ENCODE measurements around the gene FAM3B. TPM values are rescaled to one million over a fixed set of nuclear protein-coding genes. Genes with fewer than 3 reads are reported as not detected.

The FAM3B gene
- total RNA-seq, 1 experiment from 2014 or later: 0.71 TPM

- Mint-ChIP-seq H3K4me1 (ENCODE audit: low read depth, unreplicated experiment) (no peaks in the 10 kb centered on the region), H3K27me3 (ENCODE audit: unreplicated experiment) (peaks cover 50% of the 10 kb centered on the region)
Observed at GRCh38 chr21:41337515-41337914, 20.9 kb downstream of the FAM3B start.

DNA sequence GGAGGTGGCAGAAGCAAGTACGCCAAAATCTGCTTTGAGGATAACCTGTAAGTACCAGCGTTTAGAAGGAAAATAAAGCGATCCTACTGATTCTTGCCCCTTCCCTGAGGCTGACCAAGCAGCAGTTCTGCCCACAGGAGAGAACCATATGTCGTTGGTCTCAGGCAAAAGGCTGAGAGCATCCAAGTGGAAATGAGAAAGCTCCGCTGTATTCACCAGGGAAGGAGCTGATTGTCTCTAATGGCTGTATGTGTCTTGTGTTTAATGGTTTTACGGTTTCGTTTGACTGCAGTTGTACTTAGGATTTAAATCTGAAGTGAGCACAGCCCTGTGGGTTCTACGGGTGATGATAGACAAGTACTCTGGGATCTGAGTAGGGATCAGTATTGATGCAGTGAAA, 21.9 kb downstream of the FAM3B start:
- intact Hi-C loops (cut with micrococcal nuclease; ENCODE audit: unreplicated experiment): no loop called here

More at GRCh38 chr21:41337515-41337914, 20.9 kb downstream of the FAM3B start:
- BruUV-seq (replicated peaks): no TSS peak
- no peak for TF ChIP-seq CTCF (IDR thresholded peaks at IDR 0.05; ENCODE audit: unreplicated experiment)
- H3K4me3 Mint-ChIP-seq (ENCODE audit: low read depth, unreplicated experiment): no peak overlapping the region
- intact Hi-C loops (cut with micrococcal nuclease; ENCODE audit: unreplicated experiment): no loop called here
- H3K9me3 Mint-ChIP-seq (ENCODE audit: low read depth, unreplicated experiment): peaks cover 3% of the 10 kb centered on the region
- H3K27ac Mint-ChIP-seq (ENCODE audit: unreplicated experiment): no peak overlapping the region
- H3K36me3 Mint-ChIP-seq (ENCODE audit: insufficient read depth, unreplicated experiment): no peaks in the 10 kb centered on the region
- DNase-seq: no peak
- CTCF ChIA-PET: no interaction called here

DNA sequence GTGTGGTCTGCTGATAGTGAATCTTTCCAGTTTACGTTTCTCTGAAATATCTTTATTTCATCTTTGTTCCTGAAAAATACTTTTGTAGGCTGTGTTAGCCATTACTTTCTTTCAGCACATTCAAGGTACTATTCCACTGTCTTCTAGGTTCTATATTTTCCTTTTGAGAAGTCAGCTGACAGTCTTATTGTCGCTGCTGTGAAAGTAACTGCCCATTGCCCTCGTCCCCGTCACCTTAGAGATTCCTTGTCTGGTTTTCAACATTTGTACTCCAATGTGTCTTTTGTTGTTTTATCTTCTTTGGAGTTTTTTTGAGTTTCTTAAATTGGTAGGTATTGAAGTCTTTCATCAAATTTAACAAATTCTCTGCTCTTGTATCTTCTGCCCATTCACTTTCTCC, 25.4 kb downstream of the FAM3B start:
- no peak for DNase-seq
- Mint-ChIP-seq H3K4me1 (ENCODE audit: low read depth, unreplicated experiment) (no peaks in the 10 kb centered on the region), H3K27me3 (ENCODE audit: unreplicated experiment) (peaks cover 38% of the 10 kb centered on the region), H3K36me3 (ENCODE audit: insufficient read depth, unreplicated experiment) (no peaks in the 10 kb centered on the region), H3K27ac (ENCODE audit: unreplicated experiment) (no peak overlapping the region), H3K4me3 (ENCODE audit: low read depth, unreplicated experiment) (no peak overlapping the region), H3K9me3 (ENCODE audit: low read depth, unreplicated experiment) (no peaks in the 10 kb centered on the region)
- CTCF ChIA-PET: no interaction called here
- intact Hi-C loops (cut with micrococcal nuclease; ENCODE audit: unreplicated experiment): no loop called here
- no peak for TF ChIP-seq CTCF (IDR thresholded peaks at IDR 0.05; ENCODE audit: unreplicated experiment)
- no TSS peak for BruUV-seq (replicated peaks)

More for the DNA sequence above, 21.9 kb downstream of the FAM3B start:
- no TSS peak for BruUV-seq (replicated peaks)
- Mint-ChIP-seq H3K4me3 (ENCODE audit: low read depth, unreplicated experiment) (no peak overlapping the region), H3K9me3 (ENCODE audit: low read depth, unreplicated experiment) (peaks cover 3% of the 10 kb centered on the region), H3K27me3 (ENCODE audit: unreplicated experiment) (peaks cover 46% of the 10 kb centered on the region), H3K27ac (ENCODE audit: unreplicated experiment) (no peak overlapping the region), H3K4me1 (ENCODE audit: low read depth, unreplicated experiment) (no peaks in the 10 kb centered on the region), H3K36me3 (ENCODE audit: insufficient read depth, unreplicated experiment) (no peaks in the 10 kb centered on the region)
- TF ChIP-seq CTCF (IDR thresholded peaks at IDR 0.05; ENCODE audit: unreplicated experiment): no peak
- DNase-seq: no peak
- CTCF ChIA-PET: no interaction called here

DNA sequence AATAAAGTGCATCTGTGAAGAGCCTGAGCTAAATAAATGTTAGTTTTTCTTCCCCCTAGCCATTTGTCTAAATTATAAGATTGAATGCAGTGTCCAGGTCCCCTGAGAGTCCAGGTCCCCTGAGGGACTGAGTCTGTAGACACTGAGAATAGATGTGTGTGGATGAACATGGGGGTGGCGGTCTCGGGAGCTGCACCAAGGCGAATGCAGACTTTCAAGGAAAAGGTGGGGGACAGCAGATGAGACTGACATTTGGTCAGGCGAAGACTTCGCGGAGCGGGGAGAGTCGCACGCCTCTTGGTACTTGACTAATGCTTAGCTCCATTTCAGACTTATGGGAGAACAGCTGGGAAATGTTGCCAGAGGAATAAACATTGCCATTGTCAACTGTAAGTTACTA, 27.5 kb downstream of the FAM3B start:
- intact Hi-C loops (cut with micrococcal nuclease; ENCODE audit: unreplicated experiment): no loop called here
- Mint-ChIP-seq H3K27me3 (ENCODE audit: unreplicated experiment) (peaks cover 17% of the 10 kb centered on the region), H3K4me1 (ENCODE audit: low read depth, unreplicated experiment) (no peaks in the 10 kb centered on the region), H3K27ac (ENCODE audit: unreplicated experiment) (no peak overlapping the region), H3K4me3 (ENCODE audit: low read depth, unreplicated experiment) (no peak overlapping the region), H3K36me3 (ENCODE audit: insufficient read depth, unreplicated experiment) (no peaks in the 10 kb centered on the region), H3K9me3 (ENCODE audit: low read depth, unreplicated experiment) (no peaks in the 10 kb centered on the region)
- CTCF ChIA-PET: no interaction called here
- no TSS peak for BruUV-seq (replicated peaks)
- DNase-seq: no peak
- TF ChIP-seq CTCF (IDR thresholded peaks at IDR 0.05; ENCODE audit: unreplicated experiment): no peak
